Measurements from ENCODE around the gene MMP1. TPM values are rescaled to one million over a fixed set of nuclear protein-coding genes. Genes with fewer than 3 reads are reported as not detected.

Gene MMP1
- total RNA-seq, 3 donors from 2014 or later, result 0.20 to 0.67 (median 0.47) TPM

- Histone ChIP-seq H3K4me3 (no peak overlapping the region), H3K4me1 (ENCODE audit: low read depth) (no peaks in the 10 kb centered on the region), H3K36me3 (ENCODE audit: low read depth) (no peaks in the 10 kb centered on the region), H3K9me3 (no peaks in the 10 kb centered on the region)
- no peak for DNase-seq
- no peak for TF ChIP-seq CTCF (IDR thresholded peaks at IDR 0.05)
- intact Hi-C loops (cut with DNase I, micrococcal nuclease), result no loop called here
- no peak for ATAC-seq
These were observed 8.3 kb upstream of the MMP1 start for GRCh38 chr11:102806296-102806695.

- no peaks in the 10 kb centered on the region for H3K4me1 ChIP-seq (ENCODE audit: low read depth)
- TF ChIP-seq CTCF (IDR thresholded peaks at IDR 0.05), result no peak
- ATAC-seq, result no peak
- H3K36me3 ChIP-seq (ENCODE audit: low read depth), result no peaks in the 10 kb centered on the region
- H3K9me3 ChIP-seq, result no peaks in the 10 kb centered on the region
- H3K4me3 ChIP-seq, result no peak overlapping the region
- intact Hi-C loops (cut with DNase I, micrococcal nuclease), result no loop called here
- no peak for DNase-seq
These were observed 4.4 kb upstream of the MMP1 start for GRCh38 chr11:102802341-102802740.

GRCh38 chr11:102800767-102801166 lies 2.8 kb upstream of the MMP1 start:
- no peak for TF ChIP-seq CTCF (IDR thresholded peaks at IDR 0.05)
- Histone ChIP-seq H3K4me3 (no peak overlapping the region), H3K9me3 (no peaks in the 10 kb centered on the region), H3K36me3 (ENCODE audit: low read depth) (no peaks in the 10 kb centered on the region), H3K4me1 (ENCODE audit: low read depth) (no peaks in the 10 kb centered on the region)
- no peak for ATAC-seq
- intact Hi-C loops (cut with DNase I, micrococcal nuclease), result no loop called here
- DNase-seq, result no peak

GRCh38 chr11:102799681-102800340 lies 1.9 kb upstream of the MMP1 start:
- no peak for TF ChIP-seq CTCF (IDR thresholded peaks at IDR 0.05)
- Histone ChIP-seq H3K4me3 (no peak overlapping the region), H3K9me3 (no peaks in the 10 kb centered on the region), H3K36me3 (ENCODE audit: low read depth) (no peaks in the 10 kb centered on the region), H3K4me1 (ENCODE audit: low read depth) (no peaks in the 10 kb centered on the region)
- ATAC-seq (no peak), DNase-seq (no peak)
- intact Hi-C loops (cut with DNase I, micrococcal nuclease), result no loop called here

GRCh38 chr11:102794382-102794781 lies 3.6 kb downstream of the MMP1 start:
- Histone ChIP-seq H3K4me1 (ENCODE audit: low read depth) (peaks cover 12% of the 10 kb centered on the region), H3K36me3 (ENCODE audit: low read depth) (no peaks in the 10 kb centered on the region), H3K4me3 (no peak overlapping the region), H3K9me3 (no peaks in the 10 kb centered on the region)
- ATAC-seq (peak; percentile 43), DNase-seq (no peak)
- intact Hi-C loops (cut with DNase I, micrococcal nuclease), result no loop called here
- TF ChIP-seq CTCF (IDR thresholded peaks at IDR 0.05), result no peak

All from mucosa of descending colon (tissue), 3 donors.